GM12878 (cell line): ENCODE data around the gene AKR1B15. TPM values are rescaled to one million over a fixed set of nuclear protein-coding genes. Genes with fewer than 3 reads are reported as not detected.

Experiments used
- ATAC-seq: fragments of 200-7000 bp; cut with Tn5 transposase; 3 replicates; pipeline ENCODE4 v1.9.1; 2020; ENCODE audit warnings: mild to moderate bottlenecking, moderate library complexity
- BruUV-seq: library from RNA; stranded (reverse); fragments of 400-500 nt; replicated peaks from 2 replicates; lab custom pipeline; 2021; lab: Mats Ljungman, UMichigan
- CTCF ChIA-PET: fragments of 300-600 bp; sonication (Branson Sonifier 250); formaldehyde crosslinking; extraction: SDS; loops from one replicate; lab custom pipeline; 2021; ENCODE audit warnings: inconsistent platforms; lab: Yijun Ruan, JAX
- POLR2A ChIA-PET: fragments of 350-600 bp; formaldehyde crosslinking; extraction: SDS; loops from one replicate; lab custom pipeline; 2021; ENCODE audit warnings: inconsistent platforms; lab: Charles Lee
- RAD21 ChIA-PET: fragments of 300-600 bp; sonication (Branson Sonifier 250); formaldehyde crosslinking; loops from one replicate; lab custom pipeline; 2023; ENCODE audit warnings: antibody characterized with exemption; ENCODE audit not compliant: unreplicated experiment; lab: Charles Lee
- SMC1A ChIA-PET: fragments of 300-600 bp; sonication (Branson Sonifier 250); formaldehyde crosslinking; loops from one replicate; lab custom pipeline; 2023; ENCODE audit not compliant: unreplicated experiment, uncharacterized antibody; lab: Charles Lee
- DNase-seq: peaks from one replicate; pipeline ENCODE4 v3.0.0-alpha.2; 2011; ENCODE audit warnings: low read depth, low spot score
- FAIRE-seq: peaks from 3 replicates; lab custom pipeline; 2011; peaks lifted over from hg19 to GRCh38; lab: Jason Lieb, UNC
- H2AFZ ChIP-seq: 2 replicates; pipeline ENCODE4 v1.6.0; 2011; ENCODE audit warnings: low read depth, low read length, control low read depth; ENCODE audit not compliant: control insufficient read depth
- H3K27ac ChIP-seq: 2 replicates; pipeline ENCODE4 v1.5.1; 2011; ENCODE audit warnings: control low read depth; ENCODE audit not compliant: control insufficient read depth, insufficient read depth
- H3K27me3 ChIP-seq, 2 experiments: replicated peaks in 1 of 2; 2 replicates each; pipeline versions ENCODE4 v1.6.0 to v1.6.1; 2011; ENCODE audit warnings: low read length in 1 of 2; ENCODE audit not compliant: control insufficient read depth in 2 of 2, insufficient read depth in 2 of 2
- H3K36me3 ChIP-seq, 2 experiments: 2 replicates each; pipeline ENCODE4 v1.5.1; 2011; ENCODE audit warnings: low read length in 1 of 2; ENCODE audit not compliant: control insufficient read depth in 2 of 2, insufficient read depth in 2 of 2
- H3K4me1 ChIP-seq: 2 replicates; pipeline ENCODE4 v1.6.1; 2011; ENCODE audit warnings: mild to moderate bottlenecking, low read length, moderate library complexity, mixed read lengths; ENCODE audit not compliant: control insufficient read depth, insufficient read depth
- H3K4me2 ChIP-seq: 2 replicates; pipeline ENCODE4 v1.6.0; 2011; ENCODE audit warnings: control low read depth; ENCODE audit not compliant: control insufficient read depth, insufficient read depth
- H3K4me3 ChIP-seq: fragments of 200-600 bp; sonication (generic); 2 replicates; pipeline ENCODE4 v1.5.1; 2016
- H3K79me2 ChIP-seq: 2 replicates; pipeline ENCODE4 v1.6.0; 2011; ENCODE audit warnings: low read length; ENCODE audit not compliant: control insufficient read depth, insufficient read depth
- H3K9ac ChIP-seq: 2 replicates; pipeline ENCODE4 v1.8.0; 2011; ENCODE audit warnings: low read length, control low read depth, mixed read lengths; ENCODE audit not compliant: control insufficient read depth, insufficient read depth
- H3K9me3 ChIP-seq: replicated peaks from 3 replicates; pipeline ENCODE4 v1.5.1; 2011; ENCODE audit warnings: mild to moderate bottlenecking, low read length; ENCODE audit not compliant: control insufficient read depth, insufficient read depth
- H4K20me1 ChIP-seq: 2 replicates; pipeline ENCODE4 v1.6.0; 2011; ENCODE audit not compliant: control insufficient read depth, insufficient read depth
- ASH2L ChIP-seq: fragments of 300-600, 200-600 bp; sonication (generic); IDR thresholded peaks from 2 replicates; pipeline ENCODE4 v1.6.1; 2017; ENCODE audit warnings: low read depth, mild to moderate bottlenecking, borderline replicate concordance
- CEBPB ChIP-seq, 2 experiments: fragments of 150-350 bp in 1 of 2; IDR thresholded peaks; 2 replicates each; pipeline ENCODE4 v1.6.1; 2012 to 2014; ENCODE audit warnings: low read depth in 2 of 2, low read length in 2 of 2, borderline replicate concordance in 1 of 2, inconsistent platforms in 1 of 2
- CEBPZ ChIP-seq: fragments of 150-350 bp; IDR thresholded peaks from 2 replicates; pipeline ENCODE4 v1.6.1; 2016; ENCODE audit warnings: low read depth, low read length
- CUX1 ChIP-seq: IDR thresholded peaks from 2 replicates; pipeline ENCODE4 v1.6.1; 2012; ENCODE audit warnings: improper control_type of control experiment, low read depth, low read length; ENCODE audit not compliant: insufficient replicate concordance
- DPF2 ChIP-seq: fragments of 450-650 bp; IDR thresholded peaks from 2 replicates; pipeline ENCODE4 v1.6.1; 2017; ENCODE audit warnings: mild to moderate bottlenecking
- EP300 ChIP-seq, 2 experiments: fragments of 150-350 bp in 1 of 2; IDR thresholded peaks; 2 replicates each; pipeline ENCODE4 v1.6.1; 2011 to 2012; ENCODE audit warnings: low read depth in 2 of 2, low read length in 2 of 2, borderline replicate concordance in 1 of 2, improper control_type of control experiment in 1 of 2, inconsistent platforms in 1 of 2; ENCODE audit not compliant: control insufficient read depth in 1 of 2
- FOXK2 ChIP-seq: fragments of 450-650 bp; IDR thresholded peaks from 2 replicates; pipeline ENCODE4 v1.6.1; 2017; ENCODE audit warnings: mild to moderate bottlenecking, moderate library complexity
- HCFC1 ChIP-seq: fragments of 150-350 bp; IDR thresholded peaks from 2 replicates; pipeline ENCODE4 v1.6.1; 2014; ENCODE audit warnings: low read length
- MTA3 ChIP-seq: IDR thresholded peaks from 2 replicates; pipeline ENCODE4 v1.6.1; 2012; ENCODE audit warnings: low read length, inconsistent platforms, borderline replicate concordance
- PBX3 ChIP-seq: IDR thresholded peaks from 2 replicates; pipeline ENCODE4 v1.6.1; 2011; ENCODE audit warnings: mild to moderate bottlenecking, low read depth, low read length, moderate library complexity; ENCODE audit not compliant: insufficient replicate concordance
- RBBP5 ChIP-seq: fragments of 200-600 bp; sonication (generic); conservative IDR thresholded peaks from 2 replicates; pipeline ENCODE4 v1.6.1; 2016
- RELA ChIP-seq: fragments of 450-650 bp; IDR thresholded peaks from 2 replicates; pipeline ENCODE4 v1.8.0; 2014; ENCODE audit warnings: borderline replicate concordance; ENCODE audit not compliant: partially characterized antibody
- WRNIP1 ChIP-seq: IDR thresholded peaks from 2 replicates; pipeline ENCODE4 v1.6.1; 2011; ENCODE audit warnings: low read depth, low read length, improper control_type of control experiment, borderline replicate concordance
- WGBS: methylation state at CpG from one replicate; pipeline ENCODE4 v1.1.6; 2016; ENCODE audit warnings: low lambda C conversion rate; ENCODE audit not compliant: insufficient replicate concordance, insufficient coverage; ENCODE audit errors: missing lambda C conversion rate; 5-methylcytosine and 5-hydroxymethylcytosine counted together
- in situ Hi-C: fragments of 300-500 bp; cut with MboI; formaldehyde crosslinking; loops from 9 replicates; pipeline ENCODE4 v1.14.3; 2018; ENCODE audit warnings: mixed read lengths
- intact Hi-C: fragments of 100-400 bp; cut with micrococcal nuclease; formaldehyde crosslinking; loops from one replicate; pipeline ENCODE4 v1.14.2; 2022; ENCODE audit not compliant: unreplicated experiment
- polyA plus RNA-seq, 11 experiments: library from polyadenylated mRNA; depleted of rRNA in 4 of 11; unstranded in 6 of 11; stranded (reverse) in 5 of 11; fragments of >200 nt; fragmentation: Nextera tagmentation in 4 of 11; fragmentation: Illumina TruSeq in 1 of 11; extraction: Ambion mirVana in 4 of 11; extraction: Trizol in 1 of 11; gene quantifications; 1 replicate in 1 of 11; 2 replicates in 10 of 11; pipeline versions ENCODE4 v1.2.1 to v1.2.3, GENCODE V29; 2011 to 2016; ENCODE audit warnings: inconsistent platforms in 2 of 11, missing spikeins in 2 of 11, low read depth in 1 of 11
- total RNA-seq, 4 experiments: library from RNA; depleted of rRNA in 3 of 4; stranded (reverse); fragments of >200 nt in 3 of 4; fragmentation: Illumina TruSeq in 1 of 4; extraction: Trizol in 1 of 4; gene quantifications; 2 replicates each; pipeline versions ENCODE4 v1.2.1 to v1.2.3, GENCODE V29; 2013 to 2021

The AKR1B15 gene
- total and polyA plus RNA-seq, 10 of the 15 experiments (the other 5 are each of a cell fraction or from before 2014, with no cell fraction given) = 0.06 TPM; not detected in 9

- Histone ChIP-seq H3K9ac (no peak overlapping the region), H4K20me1 (no peaks in the 10 kb centered on the region), H3K79me2 (no peaks in the 10 kb centered on the region), H2AFZ (no peak overlapping the region), H3K4me2 (no peak overlapping the region), H3K27ac (no peak overlapping the region), H3K4me1 (no peaks in the 10 kb centered on the region), H3K36me3 (no peaks in the 10 kb centered on the region), H3K4me3 (no peak overlapping the region), H3K9me3 (no peaks in the 10 kb centered on the region), H3K27me3 (no peaks in the 10 kb centered on the region; a peak in 1 of 4 replicates)
- DNase-seq = no peak
- ChIA-PET POLR2A (no interaction called here), CTCF (interaction anchor here (1.9 kb wide), 1 partner anchor 73 kb away, joined by 14 read pairs; no protein-coding TSS in a partner anchor), RAD21 (no interaction called here), SMC1A (interaction anchor here (1.0 kb wide), 1 partner anchor 72 kb away, joined by 4 read pairs; no protein-coding TSS in a partner anchor)
- in situ Hi-C loops (no loop called here), intact Hi-C loops (no loop called here)
- WGBS = 32% methylated on average over 4 of the region's 4 CpGs
- FAIRE-seq = no peak
- no peak for ATAC-seq
- BruUV-seq = no TSS peak
- no peak for TF ChIP-seq MTA3
- TF ChIP-seq CUX1 = no peak
- no peak for TF ChIP-seq HCFC1
- TF ChIP-seq WRNIP1 = no peak
- TF ChIP-seq CEBPZ = no peak
- no peak for TF ChIP-seq FOXK2
- no peak for TF ChIP-seq RBBP5
- TF ChIP-seq DPF2 = no peak
- TF ChIP-seq ASH2L = no peak
- no peak for TF ChIP-seq EP300 (IDR thresholded peaks at IDR 0.05; ENCODE audit: borderline replicate concordance in 1 of 2, control insufficient read depth in 1 of 2, low read depth in 2 of 2, low read length in 2 of 2)
- no peak for TF ChIP-seq CEBPB (IDR thresholded peaks at IDR 0.05; ENCODE audit: borderline replicate concordance in 1 of 2, low read depth in 2 of 2, low read length in 2 of 2)
- TF ChIP-seq RELA = no peak
- no peak for TF ChIP-seq PBX3
These were observed 43.1 kb upstream of the AKR1B15 start for GRCh38 chr7:134505856-134506255.
